ENCODE data around the gene CHMP1A.
"Not testable (repeated sequence)": the region's sequence is repeated elsewhere in the genome, so short reads cannot be mapped to it uniquely, and the experiment has no call there.

The CHMP1A gene

DNA sequence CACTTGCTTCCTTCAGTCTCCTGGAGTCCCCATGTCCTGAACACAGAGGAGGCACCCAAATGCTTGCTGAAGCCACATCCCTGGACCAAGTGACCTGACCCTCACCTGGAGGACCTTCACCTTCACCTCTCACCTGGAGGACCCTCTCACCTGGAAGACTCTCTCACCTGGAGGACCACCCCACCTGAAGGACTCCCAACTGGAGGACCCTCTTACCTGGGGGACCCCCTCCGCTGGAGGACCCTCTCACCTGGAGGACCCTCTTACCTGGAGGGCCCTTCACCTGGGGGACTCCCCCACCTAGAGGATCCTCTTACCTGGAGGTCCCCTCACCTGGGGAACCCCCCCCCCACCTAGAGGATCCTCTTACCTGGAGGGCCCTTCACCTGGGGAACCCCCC lies 28.4 kb upstream of the CHMP1A start:
- Mint-ChIP-seq H3K4me3 (peak overlapping the region; percentile 63), H3K27ac (no peak overlapping the region), H3K36me3 (no peaks in the 10 kb centered on the region), H3K4me1 (ENCODE audit: low read depth) (peaks cover 11% of the 10 kb centered on the region), H3K27me3 (no peaks in the 10 kb centered on the region), H3K9me3 (ENCODE audit: low read depth) (no peaks in the 10 kb centered on the region)

GRCh38 chr16:89678258-89678657 lies 20.8 kb upstream of the CHMP1A start:
- no peak overlapping the region for H3K27ac Mint-ChIP-seq
- H3K9me3 Mint-ChIP-seq (ENCODE audit: low read depth) = no peaks in the 10 kb centered on the region
- H3K4me1 Mint-ChIP-seq (ENCODE audit: low read depth) = no peaks in the 10 kb centered on the region
- H3K36me3 Mint-ChIP-seq = no peaks in the 10 kb centered on the region
- no peak overlapping the region for H3K4me3 Mint-ChIP-seq
- no peaks in the 10 kb centered on the region for H3K27me3 Mint-ChIP-seq

GRCh38 chr16:89672177-89672941 lies 14.9 kb upstream of the CHMP1A start:
- H3K9me3 Mint-ChIP-seq (ENCODE audit: low read depth) = no peaks in the 10 kb centered on the region

DNA sequence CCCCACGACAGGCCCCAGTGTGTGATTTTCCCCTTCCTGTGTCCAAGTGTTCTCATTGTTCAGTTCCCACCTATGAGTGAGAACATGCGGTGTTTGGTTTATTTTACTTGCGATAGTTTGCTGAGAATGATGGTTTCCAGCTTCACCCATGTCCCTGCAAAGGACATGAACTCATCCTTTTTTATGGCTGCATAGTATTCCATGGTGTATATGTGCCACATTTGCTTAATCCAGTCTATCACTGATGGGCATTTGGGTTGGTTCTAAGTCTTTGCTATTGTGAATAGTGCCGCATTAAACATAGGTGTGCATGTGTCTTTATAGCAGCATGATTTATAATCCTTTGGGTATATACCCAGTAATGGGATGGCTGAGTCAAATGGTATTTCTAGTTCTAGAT lies 14.1 kb upstream of the CHMP1A start:
- not testable (repeated sequence) for H3K9me3 Mint-ChIP-seq (ENCODE audit: low read depth); H3K36me3 Mint-ChIP-seq; H3K27me3 Mint-ChIP-seq; H3K4me3 Mint-ChIP-seq; H3K27ac Mint-ChIP-seq
- peaks cover 11% of the 10 kb centered on the region for H3K4me1 Mint-ChIP-seq (ENCODE audit: low read depth)

More at GRCh38 chr16:89672177-89672941, 14.9 kb upstream of the CHMP1A start:
- H3K4me3 Mint-ChIP-seq = no peak overlapping the region
- H3K4me1 Mint-ChIP-seq (ENCODE audit: low read depth) = peaks cover 11% of the 10 kb centered on the region
- no peaks in the 10 kb centered on the region for H3K36me3 Mint-ChIP-seq
- H3K27me3 Mint-ChIP-seq = no peaks in the 10 kb centered on the region
- no peak overlapping the region for H3K27ac Mint-ChIP-seq

DNA sequence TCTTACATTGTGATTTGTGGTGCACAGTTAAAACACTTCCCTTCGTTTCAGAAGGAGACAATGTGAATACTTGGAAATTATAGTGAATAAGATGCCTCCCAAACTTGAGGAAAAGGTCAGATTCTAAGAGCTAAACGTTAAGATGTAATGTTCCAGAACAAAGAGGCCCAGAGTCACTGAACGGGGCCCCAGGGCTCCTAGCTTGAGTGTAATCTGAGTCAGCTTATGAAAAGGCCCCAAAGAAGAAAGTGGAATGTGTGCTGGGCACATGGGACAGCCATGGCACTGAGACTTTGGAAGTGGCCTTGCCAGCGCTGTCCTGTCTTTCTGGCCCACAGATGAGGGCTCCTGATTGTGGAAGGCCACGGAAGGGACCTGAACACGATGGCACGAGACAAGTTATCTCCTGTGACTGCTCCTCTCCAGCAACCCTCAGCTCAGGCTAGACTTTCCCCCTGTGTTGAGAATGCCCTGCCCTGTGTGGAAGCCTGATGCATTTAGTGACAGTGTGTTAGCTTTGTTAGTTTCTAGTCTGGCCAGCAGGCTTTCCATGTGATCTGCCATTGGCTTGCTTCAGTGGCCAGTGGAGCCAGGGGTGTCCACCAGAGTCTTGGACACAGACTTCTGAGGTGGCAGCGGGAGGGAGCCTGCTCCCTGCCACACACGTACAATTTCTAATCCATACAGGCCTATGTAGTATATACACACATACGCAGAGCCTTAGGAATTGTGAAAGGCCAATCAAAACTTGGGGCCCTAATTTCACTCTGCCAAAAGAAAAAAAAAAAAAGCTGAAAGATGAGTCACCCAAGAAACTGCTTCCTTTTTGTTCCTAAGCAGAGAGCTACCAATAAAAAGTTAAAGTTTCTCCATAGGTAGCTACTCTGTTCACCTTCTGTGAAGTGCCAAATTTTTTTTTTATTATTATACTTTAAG lies 13.3 kb upstream of the CHMP1A start:
- H3K4me3 Mint-ChIP-seq = no peak overlapping the region
- no peaks in the 10 kb centered on the region for H3K9me3 Mint-ChIP-seq (ENCODE audit: low read depth)
- H3K36me3 Mint-ChIP-seq = no peaks in the 10 kb centered on the region
- no peaks in the 10 kb centered on the region for H3K27me3 Mint-ChIP-seq
- H3K4me1 Mint-ChIP-seq (ENCODE audit: low read depth) = peaks cover 11% of the 10 kb centered on the region
- H3K27ac Mint-ChIP-seq = no peak overlapping the region

GRCh38 chr16:89669755-89670154 lies 12.2 kb upstream of the CHMP1A start:
- no peak overlapping the region for H3K27ac Mint-ChIP-seq
- H3K27me3 Mint-ChIP-seq = no peaks in the 10 kb centered on the region
- H3K4me3 Mint-ChIP-seq = no peak overlapping the region
- H3K9me3 Mint-ChIP-seq (ENCODE audit: low read depth) = no peaks in the 10 kb centered on the region
- H3K36me3 Mint-ChIP-seq = no peaks in the 10 kb centered on the region
- peaks cover 11% of the 10 kb centered on the region for H3K4me1 Mint-ChIP-seq (ENCODE audit: low read depth)

GRCh38 chr16:89668790-89669158 lies 11.3 kb upstream of the CHMP1A start:
- Mint-ChIP-seq H3K9me3 (ENCODE audit: low read depth) (no peaks in the 10 kb centered on the region), H3K4me3 (no peak overlapping the region), H3K36me3 (peaks cover 4% of the 10 kb centered on the region), H3K4me1 (ENCODE audit: low read depth) (peaks cover 11% of the 10 kb centered on the region), H3K27me3 (no peaks in the 10 kb centered on the region), H3K27ac (no peak overlapping the region)

GRCh38 chr16:89667633-89668032 lies 10.1 kb upstream of the CHMP1A start:
- Mint-ChIP-seq H3K27me3 (no peaks in the 10 kb centered on the region), H3K36me3 (peaks cover 4% of the 10 kb centered on the region), H3K9me3 (ENCODE audit: low read depth) (no peaks in the 10 kb centered on the region), H3K4me1 (ENCODE audit: low read depth) (peaks cover 11% of the 10 kb centered on the region), H3K4me3 (no peak overlapping the region), H3K27ac (no peak overlapping the region)

- not testable (repeated sequence) for H3K27me3 Mint-ChIP-seq; H3K4me3 Mint-ChIP-seq; H3K36me3 Mint-ChIP-seq; H3K9me3 Mint-ChIP-seq (ENCODE audit: low read depth); H3K27ac Mint-ChIP-seq
- peaks cover 11% of the 10 kb centered on the region for H3K4me1 Mint-ChIP-seq (ENCODE audit: low read depth)
Measured at GRCh38 chr16:89667000-89667399, 9.5 kb upstream of the CHMP1A start.

- H3K27ac Mint-ChIP-seq; H3K9me3 Mint-ChIP-seq (ENCODE audit: low read depth); H3K27me3 Mint-ChIP-seq; H3K36me3 Mint-ChIP-seq; H3K4me3 Mint-ChIP-seq: not testable (repeated sequence)
- peaks cover 10% of the 10 kb centered on the region for H3K4me1 Mint-ChIP-seq (ENCODE audit: low read depth)
Measured at GRCh38 chr16:89664238-89664637, 6.7 kb upstream of the CHMP1A start.

DNA sequence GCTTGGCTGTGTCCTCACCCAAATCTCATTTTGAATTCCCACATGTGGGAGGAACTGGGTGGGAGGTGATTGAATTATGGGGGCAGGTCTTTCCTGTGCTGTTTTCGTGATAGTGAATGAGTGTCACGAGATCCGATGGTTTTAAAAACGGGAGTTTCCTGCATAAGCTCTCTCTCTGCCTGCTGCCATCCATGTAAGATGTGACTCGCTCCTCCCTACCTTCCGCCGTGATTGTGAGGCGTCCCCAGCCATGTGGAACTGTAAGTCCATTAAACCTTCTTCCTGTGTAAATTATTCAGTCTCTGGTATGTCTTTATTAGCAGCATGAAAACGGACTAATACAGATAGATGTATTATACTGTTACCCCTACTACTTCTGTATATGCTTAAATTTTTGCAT lies 3.7 kb upstream of the CHMP1A start:
- Mint-ChIP-seq H3K36me3 (peaks cover 4% of the 10 kb centered on the region), H3K27ac (no peak overlapping the region), H3K27me3 (no peaks in the 10 kb centered on the region), H3K9me3 (ENCODE audit: low read depth) (no peaks in the 10 kb centered on the region), H3K4me1 (ENCODE audit: low read depth) (peaks cover 15% of the 10 kb centered on the region), H3K4me3 (no peak overlapping the region)

DNA sequence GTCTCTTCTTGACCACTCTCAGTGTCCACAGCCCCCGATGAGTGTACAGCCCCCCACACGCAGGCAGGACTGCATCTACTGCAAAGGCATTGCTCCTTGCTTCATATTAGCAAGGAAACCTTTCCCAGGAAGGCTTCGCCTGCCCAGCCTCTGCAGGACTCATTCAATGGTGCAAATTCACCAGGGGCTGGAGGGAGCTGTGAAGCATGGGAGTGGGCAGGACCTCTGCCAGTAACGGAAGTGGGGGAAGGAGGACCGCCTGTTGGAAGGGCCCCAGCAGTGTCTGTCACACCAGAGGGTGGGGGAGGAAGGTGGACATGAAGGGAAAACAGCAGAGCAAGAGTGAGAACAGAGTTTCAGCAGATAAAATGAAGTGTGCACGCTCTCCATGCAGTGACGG lies 2.6 kb upstream of the CHMP1A start:
- peak overlapping the region; percentile 27 for H3K4me3 Mint-ChIP-seq
- H3K4me1 Mint-ChIP-seq (ENCODE audit: low read depth) = peaks cover 23% of the 10 kb centered on the region
- H3K27ac Mint-ChIP-seq = no peak overlapping the region
- H3K27me3 Mint-ChIP-seq = no peaks in the 10 kb centered on the region
- H3K36me3 Mint-ChIP-seq = peaks cover 4% of the 10 kb centered on the region
- no peaks in the 10 kb centered on the region for H3K9me3 Mint-ChIP-seq (ENCODE audit: low read depth)

- Mint-ChIP-seq H3K4me3 (peak overlapping the region; percentile 91), H3K9me3 (ENCODE audit: low read depth) (no peaks in the 10 kb centered on the region), H3K27me3 (no peaks in the 10 kb centered on the region), H3K36me3 (no peaks in the 10 kb centered on the region), H3K4me1 (ENCODE audit: low read depth) (peaks cover 28% of the 10 kb centered on the region), H3K27ac (peak overlapping the region; percentile 84)
Measured at GRCh38 chr16:89658221-89658879, 842 bp upstream of the CHMP1A start.

DNA sequence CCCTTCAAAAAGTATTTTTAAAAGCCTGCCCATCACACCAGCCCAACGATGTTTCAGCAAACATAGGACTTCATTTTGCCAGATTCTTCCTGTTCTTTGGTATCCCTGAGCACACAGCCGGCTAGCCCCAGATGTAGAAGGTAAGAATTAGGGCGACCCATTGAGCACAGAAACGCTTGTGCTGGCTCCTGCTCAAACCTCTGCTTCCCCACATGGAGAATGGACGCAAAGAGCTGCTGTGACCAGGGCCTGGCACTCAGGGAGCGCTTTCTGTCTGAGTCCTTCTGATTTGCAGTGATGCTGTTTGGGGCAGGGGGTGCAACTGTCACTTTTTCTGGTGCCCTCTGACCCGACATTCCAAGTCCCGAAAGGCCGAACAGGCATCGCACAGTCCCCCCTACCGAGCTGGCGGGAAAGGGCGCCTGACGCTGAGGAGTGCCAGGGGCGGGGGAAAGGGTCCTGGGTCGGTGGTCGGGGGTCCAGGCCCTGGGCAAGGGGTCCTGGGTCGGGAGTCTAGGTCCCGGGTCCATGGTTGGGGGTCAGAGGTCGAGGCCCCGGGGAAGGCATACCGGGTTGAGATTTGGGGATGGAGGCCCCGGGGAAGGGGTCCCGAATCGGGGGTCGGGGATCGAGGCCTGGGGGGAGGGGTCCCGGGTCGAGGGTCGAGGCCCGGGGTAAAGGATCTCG lies 930 bp downstream of the CHMP1A start:
- Mint-ChIP-seq H3K27me3 (no peaks in the 10 kb centered on the region), H3K4me3 (peak overlapping the region; percentile 79), H3K36me3 (no peaks in the 10 kb centered on the region), H3K4me1 (ENCODE audit: low read depth) (peaks cover 28% of the 10 kb centered on the region), H3K27ac (peak overlapping the region; percentile 68), H3K9me3 (ENCODE audit: low read depth) (no peaks in the 10 kb centered on the region)
